Ovary (tissue), 3 donors: ENCODE data around the gene MTCH2.
"Not testable (repeated sequence)": the region's sequence is repeated elsewhere in the genome, so short reads cannot be mapped to it uniquely, and the experiment has no call there.

Experiments used
- EP300 ChIP-seq: sonication (generic); formaldehyde crosslinking; IDR thresholded peaks from one replicate; pipeline ENCODE4 v1.6.1; 2017; ENCODE audit warnings: antibody characterized with exemption
- POLR2A ChIP-seq: fragments of 450-650 bp; IDR thresholded peaks from one replicate; pipeline ENCODE4 v1.6.1; 2017; ENCODE audit warnings: antibody characterized with exemption, mild to moderate bottlenecking, moderate library complexity
- TF ChIP-seq, protein P1 (sequence below), 3 donors: fragments of 450-650 bp in 2 of 3; fragments of 200-600 bp in 1 of 3; IDR thresholded peaks; one replicate each; pipeline versions ENCODE4 v1.5.1 to v1.8.0; 2016 to 2022; ENCODE audit warnings: antibody characterized with exemption in 3 of 3, mild to moderate bottlenecking in 1 of 3
- donor health status: DM: no; HTN: no; CAD: no.

DNA sequence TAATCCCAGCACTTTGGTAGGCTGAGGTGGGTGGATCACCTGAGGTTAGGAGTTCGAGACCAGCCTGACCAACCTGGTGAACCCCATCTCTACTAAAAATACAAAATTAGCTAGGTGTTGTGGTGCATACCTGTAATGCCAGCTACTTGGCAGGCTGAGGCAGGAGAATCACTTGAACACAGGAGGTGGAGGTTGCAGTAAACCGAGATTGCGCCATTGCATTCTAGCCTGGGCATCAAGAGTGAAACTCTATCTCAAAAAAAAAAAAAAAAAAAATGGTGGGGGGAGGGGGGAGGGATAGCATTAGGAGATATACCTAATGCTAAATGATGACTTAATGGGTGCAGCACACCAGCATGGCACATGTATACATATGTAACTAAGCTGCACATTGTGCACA lies 44.3 kb upstream of the MTCH2 start:
- TF ChIP-seq, protein P1, sequence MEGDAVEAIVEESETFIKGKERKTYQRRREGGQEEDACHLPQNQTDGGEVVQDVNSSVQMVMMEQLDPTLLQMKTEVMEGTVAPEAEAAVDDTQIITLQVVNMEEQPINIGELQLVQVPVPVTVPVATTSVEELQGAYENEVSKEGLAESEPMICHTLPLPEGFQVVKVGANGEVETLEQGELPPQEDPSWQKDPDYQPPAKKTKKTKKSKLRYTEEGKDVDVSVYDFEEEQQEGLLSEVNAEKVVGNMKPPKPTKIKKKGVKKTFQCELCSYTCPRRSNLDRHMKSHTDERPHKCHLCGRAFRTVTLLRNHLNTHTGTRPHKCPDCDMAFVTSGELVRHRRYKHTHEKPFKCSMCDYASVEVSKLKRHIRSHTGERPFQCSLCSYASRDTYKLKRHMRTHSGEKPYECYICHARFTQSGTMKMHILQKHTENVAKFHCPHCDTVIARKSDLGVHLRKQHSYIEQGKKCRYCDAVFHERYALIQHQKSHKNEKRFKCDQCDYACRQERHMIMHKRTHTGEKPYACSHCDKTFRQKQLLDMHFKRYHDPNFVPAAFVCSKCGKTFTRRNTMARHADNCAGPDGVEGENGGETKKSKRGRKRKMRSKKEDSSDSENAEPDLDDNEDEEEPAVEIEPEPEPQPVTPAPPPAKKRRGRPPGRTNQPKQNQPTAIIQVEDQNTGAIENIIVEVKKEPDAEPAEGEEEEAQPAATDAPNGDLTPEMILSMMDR (IDR thresholded peaks at IDR 0.05), result not testable (repeated sequence)
- TF ChIP-seq POLR2A, EP300: not testable (repeated sequence)
